HG02852 (cell line): ENCODE data around the gene JMY.
"Not testable (repeated sequence)": the region's sequence is repeated elsewhere in the genome, so short reads cannot be mapped to it uniquely, and the experiment has no call there.

Experiments used
- ATAC-seq: cut with Tn5 transposase; IDR thresholded peaks from one replicate; pipeline ENCODE4 v1.9.1; 2021; ENCODE audit warnings: mild to moderate bottlenecking, moderate library complexity; ENCODE audit not compliant: unreplicated experiment

The JMY gene

GRCh38 chr5:79236362-79236969 is 535 bp downstream of the JMY start:
- ATAC-seq = peak; percentile 26

DNA sequence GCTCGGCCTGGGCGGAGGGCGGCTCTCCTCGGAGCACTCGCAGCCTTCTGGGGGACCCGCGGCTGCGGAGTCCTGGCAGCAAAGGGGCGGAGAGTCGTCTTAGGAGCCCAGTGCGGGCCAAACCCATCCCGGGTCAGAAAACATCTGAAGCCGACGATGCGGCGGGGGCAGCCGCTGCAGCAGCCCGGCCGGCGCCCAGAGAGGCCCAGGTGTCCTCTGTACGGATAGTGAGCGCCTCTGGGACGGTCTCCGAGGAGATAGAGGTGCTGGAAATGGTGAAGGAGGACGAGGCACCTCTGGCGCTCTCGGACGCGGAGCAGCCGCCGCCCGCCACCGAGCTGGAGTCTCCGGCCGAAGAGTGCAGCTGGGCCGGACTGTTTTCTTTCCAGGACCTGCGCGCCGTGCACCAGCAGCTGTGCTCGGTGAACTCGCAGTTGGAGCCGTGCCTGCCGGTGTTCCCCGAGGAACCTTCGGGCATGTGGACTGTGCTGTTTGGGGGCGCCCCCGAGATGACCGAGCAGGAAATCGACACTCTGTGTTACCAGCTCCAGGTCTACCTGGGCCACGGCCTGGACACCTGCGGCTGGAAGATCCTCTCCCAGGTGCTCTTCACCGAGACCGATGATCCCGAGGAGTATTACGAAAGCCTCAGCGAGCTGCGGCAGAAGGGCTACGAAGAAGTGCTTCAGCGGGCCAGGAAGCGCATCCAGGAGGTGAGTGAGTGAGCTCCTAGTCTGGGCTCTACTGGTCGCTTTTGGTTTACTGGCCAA is 1.2 kb downstream of the JMY start:
- peak; percentile 22 for ATAC-seq

DNA sequence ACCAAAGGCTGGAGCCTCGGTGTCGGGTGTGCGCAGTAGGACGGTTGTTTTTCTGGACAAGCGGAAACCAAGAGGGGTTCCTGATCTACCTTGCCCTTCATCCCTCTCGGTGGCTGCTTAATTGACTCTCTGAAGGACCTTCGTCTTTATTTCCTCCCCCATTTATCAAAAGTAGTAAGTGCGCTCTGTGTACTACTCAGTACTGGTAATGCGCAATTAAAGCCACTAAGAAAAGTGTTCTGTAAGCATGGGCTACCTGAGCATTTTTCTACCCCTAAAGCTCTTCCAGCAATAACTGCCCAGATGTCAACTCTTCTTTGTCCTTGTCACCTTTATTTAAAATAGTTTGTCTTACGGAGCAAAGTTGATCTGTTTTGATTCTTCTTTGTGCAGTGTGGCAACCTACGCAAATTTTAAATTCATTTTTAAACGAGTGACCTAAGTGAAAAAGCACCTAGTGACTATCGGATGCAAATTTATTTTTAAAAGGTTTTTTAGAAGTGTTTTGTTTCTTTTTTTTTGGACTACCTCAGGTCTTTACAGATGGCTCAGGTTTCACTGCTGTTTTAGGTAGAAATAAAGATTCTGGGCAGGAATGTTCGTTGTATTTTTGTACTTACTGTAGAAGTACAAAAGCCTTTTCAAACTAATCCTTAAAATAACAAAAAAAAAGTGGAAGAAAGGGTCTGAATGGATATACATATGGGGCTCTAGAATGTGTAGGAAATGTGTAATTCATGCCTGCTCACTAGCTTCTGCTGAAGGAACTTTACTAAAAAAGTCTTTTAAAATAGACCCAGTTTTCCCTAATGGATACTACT is 2.0 kb downstream of the JMY start:
- ATAC-seq = no peak

DNA sequence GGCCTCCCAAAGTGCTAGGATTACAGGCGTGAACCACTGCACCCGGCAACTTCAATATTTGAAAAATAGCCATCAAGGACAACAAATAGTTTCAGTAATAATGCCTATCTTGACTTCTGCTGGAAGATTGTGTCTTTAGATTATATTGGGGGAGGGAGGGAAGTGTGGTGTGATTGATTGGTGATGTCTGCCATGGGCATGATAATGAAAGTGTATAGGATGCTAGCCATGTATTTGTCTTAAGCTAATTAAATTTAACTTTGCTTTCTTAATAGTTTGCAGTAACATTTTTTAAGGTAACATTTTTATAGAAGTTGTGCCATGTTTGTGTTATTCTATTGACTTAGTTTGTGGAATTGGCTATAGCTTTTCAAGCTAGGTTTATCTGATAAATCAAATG is 4.6 kb downstream of the JMY start:
- no peak for ATAC-seq

GRCh38 chr5:79241535-79241979 is 5.6 kb downstream of the JMY start:
- no peak for ATAC-seq

DNA sequence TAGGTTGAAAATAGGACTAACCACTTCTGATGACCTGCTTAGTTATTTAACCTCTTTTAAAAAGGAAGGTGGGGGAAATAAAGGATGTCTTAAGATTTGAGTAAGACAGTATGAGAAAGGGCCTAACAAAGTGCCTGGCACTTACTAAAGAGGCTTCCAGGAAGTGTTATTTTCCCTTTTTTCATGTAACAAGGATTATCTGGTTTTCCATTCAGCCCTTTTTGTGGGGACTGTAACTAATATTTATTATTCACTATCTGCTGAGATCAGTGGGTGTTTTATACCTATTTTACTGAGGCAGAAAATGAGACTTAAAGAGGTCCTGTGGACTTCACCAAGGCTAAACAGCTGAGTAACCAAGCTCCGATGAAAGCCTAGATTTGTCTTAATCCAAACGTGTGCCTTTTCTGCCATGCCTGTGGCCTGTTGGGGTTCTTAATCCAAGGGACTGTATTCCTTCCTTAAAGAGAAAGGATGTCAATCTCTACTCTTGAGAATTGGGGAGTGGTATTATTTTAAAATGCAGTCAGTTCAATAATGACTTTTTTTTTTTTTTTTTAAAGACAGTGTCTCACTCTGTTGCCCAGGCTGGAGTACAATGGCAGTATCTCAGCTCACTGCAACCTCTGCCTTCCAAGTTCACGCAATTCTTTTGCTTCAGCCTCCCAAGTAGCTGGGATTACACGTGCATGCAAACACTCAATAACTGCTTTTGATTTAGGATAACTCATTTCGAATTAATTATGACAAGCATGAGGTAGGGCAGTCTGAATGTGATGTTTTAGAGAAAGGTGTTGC is 6.5 kb downstream of the JMY start:
- no peak for ATAC-seq

GRCh38 chr5:79243224-79243623 is 7.3 kb downstream of the JMY start:
- no peak for ATAC-seq

DNA sequence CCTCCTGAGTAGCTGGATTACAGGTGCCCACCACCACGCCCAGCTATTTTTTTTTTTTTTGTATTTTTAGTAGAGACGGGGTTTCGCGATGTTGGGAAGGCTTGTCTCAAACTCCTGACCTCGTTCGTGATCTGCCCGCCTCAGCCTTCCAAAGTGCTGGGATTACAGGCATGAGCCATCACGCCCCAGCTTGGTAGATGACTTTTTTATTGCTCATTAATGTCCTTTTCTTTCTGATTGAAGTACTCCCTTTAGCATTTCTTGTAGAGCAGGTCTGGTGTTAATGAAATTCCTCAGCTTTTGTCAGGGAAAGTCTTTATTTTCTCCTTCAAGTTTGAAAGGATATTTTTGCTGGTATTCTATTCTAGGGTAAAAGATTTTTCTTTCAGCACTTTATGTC is 18.1 kb downstream of the JMY start:
- ATAC-seq = not testable (repeated sequence)

GRCh38 chr5:79255786-79256557 is 20.0 kb downstream of the JMY start:
- peak; percentile 81 for ATAC-seq

- ATAC-seq = no peak
These were observed 20.6 kb downstream of the JMY start for GRCh38 chr5:79256563-79256962.

GRCh38 chr5:79257314-79257713 is 21.4 kb downstream of the JMY start:
- ATAC-seq = no peak

DNA sequence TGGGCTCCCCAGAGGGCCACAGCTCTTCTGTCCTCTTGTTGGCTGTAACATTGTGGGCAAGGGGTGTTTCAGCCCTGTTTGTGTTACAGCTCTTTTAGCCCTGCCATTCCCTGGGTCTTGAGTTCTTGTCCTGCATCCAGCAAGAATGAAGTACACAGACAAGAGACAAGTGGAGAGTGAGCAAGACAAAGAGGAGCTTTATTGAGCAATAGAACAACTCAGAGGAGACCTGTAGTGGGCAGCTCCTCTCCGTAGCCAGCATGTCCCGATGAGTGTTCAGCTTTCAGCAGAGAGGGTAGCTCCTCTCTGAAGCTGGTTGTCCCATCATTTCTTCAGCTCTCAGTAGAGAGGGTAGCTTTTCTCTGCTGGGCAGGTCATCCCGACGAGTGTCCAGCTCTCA is 22.9 kb downstream of the JMY start:
- ATAC-seq = no peak

DNA sequence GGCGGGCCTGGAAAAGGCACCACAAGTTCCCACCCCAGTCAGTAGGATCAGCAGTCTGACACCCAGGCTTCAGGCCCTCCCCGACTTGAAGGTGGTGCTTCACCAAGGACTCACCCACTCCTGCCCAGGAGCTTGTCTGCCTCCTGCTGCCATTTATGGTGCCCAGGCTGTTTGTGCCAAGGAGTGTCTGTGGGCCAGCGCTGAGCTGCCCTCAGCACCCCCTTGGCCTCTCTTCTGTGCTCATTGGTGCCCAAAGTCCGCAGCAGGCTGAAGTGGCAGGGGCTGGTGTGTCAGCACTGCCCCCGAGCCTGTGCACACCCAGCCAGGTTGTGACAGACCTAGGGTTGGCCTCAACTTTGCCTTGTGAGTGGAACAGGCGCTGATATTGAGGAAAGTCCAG is 23.5 kb downstream of the JMY start:
- ATAC-seq = no peak

DNA sequence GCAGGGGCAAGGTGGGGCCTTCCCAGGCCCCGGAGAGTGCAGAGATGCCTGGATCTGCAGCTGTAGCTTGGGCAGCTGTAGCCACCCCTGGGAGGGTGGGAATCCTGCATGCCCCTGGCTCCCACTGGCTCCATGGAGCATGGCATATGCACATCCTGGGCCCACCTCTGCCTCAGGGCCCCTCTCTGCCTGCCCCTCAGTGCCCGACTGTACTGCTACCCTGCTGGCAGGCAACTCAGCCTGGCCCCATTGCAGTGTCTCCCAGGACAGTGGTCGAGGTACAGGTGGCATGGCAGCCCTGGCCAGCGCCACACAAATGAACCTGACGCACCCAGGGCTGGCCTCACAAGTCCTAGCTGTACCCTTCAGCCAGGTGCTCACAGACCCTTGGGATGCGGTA is 23.9 kb downstream of the JMY start:
- no peak for ATAC-seq

DNA sequence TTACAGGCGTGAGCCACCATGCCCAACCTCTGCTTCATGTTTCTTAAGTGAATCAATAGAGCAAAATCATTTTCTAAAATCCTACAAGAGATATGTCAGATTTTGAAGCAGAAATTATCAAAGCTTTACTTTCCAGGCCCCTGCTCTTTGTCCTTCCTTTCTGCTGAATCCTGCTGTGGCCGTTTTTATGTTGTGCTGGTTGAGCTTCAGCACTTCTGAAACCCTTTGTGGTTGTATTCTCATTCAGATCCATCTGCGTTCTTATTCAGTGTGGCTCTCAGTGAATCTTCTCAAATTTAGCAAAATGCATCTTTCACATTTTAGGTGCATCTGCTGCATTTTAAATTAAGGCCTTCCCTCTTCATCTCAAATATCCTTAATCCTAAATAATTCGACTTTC is 26.0 kb downstream of the JMY start:
- ATAC-seq = no peak

DNA sequence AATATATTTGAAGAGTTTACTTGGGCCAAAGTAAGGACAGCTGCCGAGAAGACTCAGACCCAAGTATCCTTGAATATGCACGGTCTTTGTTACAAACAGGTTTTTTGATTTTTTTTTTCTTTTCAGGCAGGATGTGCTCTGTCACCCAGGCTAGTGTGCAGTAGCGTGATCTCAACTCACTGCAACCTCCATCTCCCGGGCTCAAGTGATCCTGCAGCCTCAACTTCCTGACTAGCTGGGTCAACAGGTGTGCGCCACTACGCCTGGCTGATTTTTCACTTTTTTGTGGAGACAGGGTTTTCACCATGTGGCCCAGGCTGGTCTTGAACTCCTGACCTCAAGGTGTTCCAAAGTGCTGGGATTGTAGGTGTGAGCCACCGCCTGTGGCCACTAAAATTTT is 27.4 kb downstream of the JMY start:
- ATAC-seq = peak; percentile 68

GRCh38 chr5:79267180-79267579 is 31.2 kb downstream of the JMY start:
- ATAC-seq = no peak

- no peak for ATAC-seq
These were observed 33.8 kb downstream of the JMY start for GRCh38 chr5:79269733-79270166.

DNA sequence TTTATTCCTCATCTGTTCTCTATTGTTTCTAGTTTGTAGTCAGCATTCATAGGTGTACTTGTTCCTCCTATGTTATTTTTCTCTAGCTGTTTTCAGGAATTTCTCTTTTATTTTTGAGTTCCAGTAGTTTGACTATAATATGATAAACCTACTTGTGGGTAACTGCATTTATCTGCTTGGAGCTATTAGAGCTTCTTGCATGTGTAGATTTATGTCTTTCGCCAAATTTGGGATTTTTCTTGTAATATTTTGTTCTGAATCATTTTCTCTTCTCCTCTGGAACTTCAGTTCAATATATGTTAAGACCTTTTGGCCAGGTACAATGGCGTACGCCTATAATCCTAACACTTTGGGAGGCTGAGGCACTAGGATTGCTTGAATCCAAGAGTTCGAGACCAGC is 37.4 kb downstream of the JMY start:
- no peak for ATAC-seq

DNA sequence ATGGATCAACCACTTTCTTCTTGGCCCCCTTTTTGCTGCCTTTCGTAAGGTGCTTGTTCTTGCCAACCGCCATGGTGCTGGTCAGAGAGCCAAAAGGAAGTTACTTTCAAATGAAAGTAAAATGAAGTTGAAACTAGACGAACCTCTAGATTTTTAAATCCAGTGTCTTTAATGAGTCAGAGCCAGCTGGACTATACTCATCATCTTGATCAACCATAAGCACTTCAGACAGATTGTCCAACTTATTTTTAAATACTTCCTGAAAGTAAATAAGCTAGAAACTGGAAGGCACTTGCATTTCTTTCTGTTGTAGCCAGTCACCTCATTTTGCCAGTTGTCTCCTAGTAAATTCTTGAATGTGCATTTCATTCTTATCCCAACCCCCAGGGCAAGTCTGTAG is 48.9 kb downstream of the JMY start:
- no peak for ATAC-seq
